RWPE1 (cell line): ENCODE measurements around the gene KLRD1.

Experiments used
- CTCF ChIA-PET: fragments of 350-600 bp; sonication (Branson Sonifier 250); formaldehyde crosslinking; extraction: SDS; loops from one replicate; lab custom pipeline; 2021; lab: Yijun Ruan, JAX
- POLR2A ChIA-PET: fragments of 400-600 bp; formaldehyde crosslinking; extraction: SDS; loops from one replicate; lab custom pipeline; 2020; ENCODE audit warnings: antibody characterized with exemption; ENCODE audit not compliant: low non-redundant PET; lab: Yijun Ruan, JAX
- DNase-seq: peaks from one replicate; pipeline ENCODE4 v3.0.0; 2012; ENCODE audit warnings: low spot score
- H3K27ac ChIP-seq: fragments of 450-650 bp; 2 replicates; pipeline ENCODE4 v1.5.1; 2017
- CTCF ChIP-seq: fragments of 450-650 bp; conservative IDR thresholded peaks from 2 replicates; pipeline ENCODE4 v1.5.1; 2017; ENCODE audit warnings: low read depth, mild to moderate bottlenecking

Gene KLRD1

GRCh38 chr12:10279937-10280336 is 27.7 kb upstream of the KLRD1 start:
- POLR2A ChIA-PET, result interaction anchor here (0.6 kb wide), 1 partner anchor 562 kb away, joined by 3 read pairs; no protein-coding TSS in a partner anchor
- DNase-seq, result no peak
- CTCF ChIA-PET, result no interaction called here
- H3K27ac ChIP-seq, result no peak overlapping the region
- no peak for TF ChIP-seq CTCF

- TF ChIP-seq CTCF, result no peak
- CTCF ChIA-PET, result interaction anchor here (0.6 kb wide), 1 partner anchor 180 kb away, joined by 5 read pairs; no protein-coding TSS in a partner anchor
- DNase-seq, result no peak
- POLR2A ChIA-PET, result no interaction called here
- no peak overlapping the region for H3K27ac ChIP-seq
Observed at GRCh38 chr12:10283027-10283426, 24.6 kb upstream of the KLRD1 start.

GRCh38 chr12:10285919-10286318 is 21.8 kb upstream of the KLRD1 start:
- ChIA-PET CTCF (no interaction called here), POLR2A (no interaction called here)
- H3K27ac ChIP-seq, result no peak overlapping the region
- no peak for TF ChIP-seq CTCF
- no peak for DNase-seq

GRCh38 chr12:10289005-10289754 is 18.5 kb upstream of the KLRD1 start:
- POLR2A ChIA-PET, result no interaction called here
- TF ChIP-seq CTCF, result no peak
- no peak overlapping the region for H3K27ac ChIP-seq
- CTCF ChIA-PET, result no interaction called here
- no peak for DNase-seq

- CTCF ChIA-PET, result no interaction called here
- H3K27ac ChIP-seq, result no peak overlapping the region
- POLR2A ChIA-PET, result no interaction called here
- no peak for DNase-seq
- no peak for TF ChIP-seq CTCF
Observed at GRCh38 chr12:10291030-10291429, 16.6 kb upstream of the KLRD1 start.

GRCh38 chr12:10293151-10293550 is 14.5 kb upstream of the KLRD1 start:
- ChIA-PET POLR2A (no interaction called here), CTCF (no interaction called here)
- H3K27ac ChIP-seq, result no peak overlapping the region
- TF ChIP-seq CTCF, result no peak
- no peak for DNase-seq
